Fibroblast of skin of abdomen (primary cell): ENCODE results near the gene DIO3.

Experiments used
- DNase-seq: peaks from one replicate; pipeline ENCODE4 v3.0.0-alpha.2; 2013

DIO3 gene

GRCh38 chr14:101600336-101600890 lies 39.1 kb downstream of the DIO3 start:
- no peak for DNase-seq

GRCh38 chr14:101600891-101601605 lies 39.8 kb downstream of the DIO3 start:
- no peak for DNase-seq

GRCh38 chr14:101601606-101602465 lies 40.5 kb downstream of the DIO3 start:
- no peak for DNase-seq

GRCh38 chr14:101602466-101602840 lies 41.2 kb downstream of the DIO3 start:
- no peak for DNase-seq

GRCh38 chr14:101603096-101603495 lies 41.8 kb downstream of the DIO3 start:
- no peak for DNase-seq

- no peak for DNase-seq
Measured at GRCh38 chr14:101604228-101604934, 43.1 kb downstream of the DIO3 start.

GRCh38 chr14:101604935-101605780 lies 43.9 kb downstream of the DIO3 start:
- DNase-seq: no peak

- no peak for DNase-seq
Measured at GRCh38 chr14:101605836-101606235, 44.5 kb downstream of the DIO3 start.
